Activated naive CD4-positive, alpha-beta T cell treated with Interleukin-2 at 50 U/mL for 16 hours (primary cell): ENCODE data around the gene RPLP2.

ENCODE experiments used
- DNase-seq: peaks from one replicate; pipeline ENCODE4 v3.0.0-alpha.2; 2020

RPLP2 gene

DNA sequence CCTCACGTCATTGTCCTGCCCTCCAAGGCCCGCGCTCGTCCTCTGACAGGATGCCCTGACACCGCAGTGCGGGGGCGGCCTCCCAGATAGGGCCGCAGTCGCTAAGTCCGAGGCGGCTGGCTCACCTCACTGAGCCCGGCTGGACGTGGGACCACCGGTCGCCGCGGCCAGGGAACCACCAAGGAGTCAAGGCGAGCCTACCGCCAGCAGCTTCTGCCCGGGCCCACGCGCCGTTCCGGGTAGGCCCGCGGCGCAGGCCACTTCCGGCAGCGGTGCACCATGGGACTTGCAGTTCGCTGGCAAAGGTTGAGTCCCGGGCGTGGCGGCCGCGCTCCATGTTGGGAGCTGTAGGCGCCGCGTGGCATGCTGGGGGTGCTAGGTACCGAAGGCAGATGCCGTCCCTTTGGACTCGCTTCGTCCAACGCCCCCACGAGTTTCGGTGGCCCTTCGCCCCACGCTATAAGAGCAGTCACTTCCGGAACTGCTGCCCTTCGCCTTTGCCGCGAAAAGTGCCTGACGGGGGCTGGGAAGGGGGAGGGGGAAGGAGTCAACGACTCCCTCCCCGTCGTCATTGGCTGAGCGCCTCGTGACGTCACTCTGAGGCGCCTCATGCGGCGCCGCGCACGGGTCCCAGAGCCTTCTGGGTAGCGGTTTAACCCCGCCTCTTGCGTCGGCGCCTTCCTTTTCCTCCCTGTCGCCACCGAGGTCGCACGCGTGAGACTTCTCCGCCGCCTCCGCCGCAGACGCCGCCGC is at the start of gene RPLP2:
TSS of gene RPLP2 (plus strand) at position 681 of the 753 bp plus-strand sequence. CDS start 268 bp downstream, outside the sequence.
- DNase-seq = peak; percentile 98

DNA sequence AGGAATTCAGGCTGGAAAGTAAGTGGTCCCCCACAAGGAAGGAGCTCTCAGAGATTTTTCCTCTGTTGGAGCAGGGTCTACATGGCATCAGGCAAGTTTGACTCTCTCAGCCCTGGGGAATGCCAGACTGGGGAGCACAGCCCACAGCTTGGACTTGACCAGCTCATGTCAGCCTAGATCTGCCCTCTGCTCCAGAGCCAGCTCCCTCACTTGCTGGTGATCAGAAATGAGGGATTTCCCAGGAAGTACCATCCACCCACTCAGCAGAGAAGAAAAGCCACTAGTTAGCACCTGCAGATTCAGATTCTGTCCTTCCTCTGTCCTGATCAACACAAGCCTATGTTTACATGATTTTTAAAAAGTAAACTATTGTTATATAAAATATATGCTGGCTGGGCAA is 49.5 kb upstream of the RPLP2 start:
- no peak for DNase-seq

DNA sequence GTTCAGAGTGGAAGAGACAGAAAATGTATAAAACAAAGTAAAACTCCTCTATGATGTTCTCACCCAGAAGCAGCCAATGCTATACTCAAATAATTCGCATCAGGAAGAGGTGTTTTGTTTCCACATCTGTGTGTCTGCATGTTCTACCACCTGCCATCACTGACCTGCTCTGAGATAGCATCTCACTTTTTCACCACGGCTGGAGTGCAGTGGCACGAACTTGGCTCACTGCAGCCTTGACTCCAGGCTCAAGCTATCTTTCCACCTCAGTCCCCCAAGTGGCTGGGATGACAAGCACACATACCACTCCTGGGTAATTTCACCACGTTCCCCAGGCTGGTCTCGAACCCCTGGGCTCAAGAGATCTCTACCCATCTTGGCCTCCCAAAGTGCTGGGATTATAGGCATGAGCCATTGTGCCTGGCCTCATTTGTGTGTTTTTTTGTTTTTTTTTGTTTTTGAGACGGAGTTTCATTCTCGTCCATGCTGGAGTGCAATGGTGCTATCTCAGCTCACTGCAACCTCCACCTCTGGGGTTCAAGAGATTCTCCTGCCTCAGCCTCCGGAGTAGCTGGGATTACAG is 48.1 kb upstream of the RPLP2 start:
- DNase-seq = no peak

DNA sequence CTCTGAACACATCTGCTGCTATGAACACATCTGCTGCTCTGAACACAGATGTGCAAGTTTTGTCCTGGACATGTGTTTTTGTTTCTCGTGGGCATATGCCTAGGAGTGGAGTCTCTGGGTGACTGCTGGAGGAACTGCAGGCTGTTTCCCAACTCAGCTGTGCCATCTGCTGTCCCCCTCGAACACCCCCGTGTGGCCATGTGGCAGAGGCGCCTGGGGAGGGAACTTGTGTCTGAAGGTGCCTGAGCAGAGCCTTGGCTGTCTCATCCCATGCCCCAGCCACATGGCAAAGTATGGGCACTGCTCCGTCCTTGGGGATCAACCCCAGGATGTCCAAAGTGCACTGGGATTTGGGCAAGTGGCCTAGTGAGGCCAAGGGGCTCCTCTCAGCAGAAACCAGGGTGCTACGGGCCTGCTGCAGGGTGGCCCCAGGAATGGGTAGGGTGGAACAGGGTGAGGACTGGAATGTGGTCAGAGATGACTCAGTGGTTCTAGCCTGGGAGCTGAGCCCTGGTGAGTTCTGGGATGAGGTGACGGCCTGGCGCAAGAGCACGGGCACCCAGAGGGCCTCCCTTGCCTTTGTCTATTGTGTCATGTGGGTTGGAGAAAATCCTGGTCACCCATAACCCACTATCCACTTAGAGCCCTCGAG is 47.2 kb upstream of the RPLP2 start:
- DNase-seq = peak; percentile 16

DNA sequence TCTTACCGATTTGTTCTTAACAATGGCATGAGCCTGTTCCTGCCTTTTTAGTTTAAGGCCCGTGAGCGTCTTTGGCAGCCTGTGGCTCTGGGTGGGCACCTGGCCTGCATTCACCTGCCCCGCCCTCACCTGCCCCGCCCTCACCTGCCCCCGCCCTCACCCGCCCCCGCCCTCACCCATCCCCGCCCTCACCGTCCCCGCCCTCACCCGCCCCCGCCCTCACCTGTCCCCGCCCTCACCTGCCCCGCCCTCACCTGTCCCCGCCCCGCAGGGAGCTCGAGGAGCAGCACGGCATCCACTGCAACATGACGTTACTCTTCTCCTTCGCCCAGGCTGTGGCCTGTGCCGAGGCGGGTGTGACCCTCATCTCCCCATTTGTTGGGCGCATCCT is 46.7 kb upstream of the RPLP2 start:
- DNase-seq = no peak

DNA sequence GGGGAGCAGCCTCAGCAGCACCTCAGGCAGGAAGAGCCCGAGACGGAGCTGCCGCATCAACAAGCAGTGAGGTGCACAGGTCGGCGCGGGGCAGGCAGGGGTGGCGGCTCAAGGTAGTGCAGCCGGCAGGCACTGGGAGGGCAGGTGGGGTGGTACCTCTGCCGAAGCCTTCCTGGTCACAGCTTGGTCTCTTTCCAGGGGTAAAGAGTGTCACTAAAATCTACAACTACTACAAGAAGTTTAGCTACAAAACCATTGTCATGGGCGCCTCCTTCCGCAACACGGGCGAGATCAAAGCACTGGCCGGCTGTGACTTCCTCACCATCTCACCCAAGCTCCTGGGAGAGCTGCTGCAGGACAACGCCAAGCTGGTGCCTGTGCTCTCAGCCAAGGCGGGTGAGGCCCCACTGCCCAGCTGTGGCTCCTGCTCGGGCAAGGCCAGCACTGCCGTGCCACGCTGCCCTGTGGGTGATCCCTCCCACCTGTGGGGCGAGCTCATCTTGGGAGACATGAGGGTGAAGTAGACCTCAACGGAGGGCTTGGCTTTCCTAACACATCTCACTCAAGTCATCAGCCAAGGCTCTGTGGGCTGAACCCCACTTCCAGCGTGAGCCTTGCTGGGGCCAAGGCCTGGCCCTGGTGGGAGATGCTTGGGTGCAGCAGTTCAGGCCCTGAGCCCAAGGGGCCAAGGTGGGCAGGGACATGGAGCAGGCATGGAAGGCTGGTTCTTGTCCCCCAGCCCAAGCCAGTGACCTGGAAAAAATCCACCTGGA is 46.0 kb upstream of the RPLP2 start:
- no peak for DNase-seq

DNA sequence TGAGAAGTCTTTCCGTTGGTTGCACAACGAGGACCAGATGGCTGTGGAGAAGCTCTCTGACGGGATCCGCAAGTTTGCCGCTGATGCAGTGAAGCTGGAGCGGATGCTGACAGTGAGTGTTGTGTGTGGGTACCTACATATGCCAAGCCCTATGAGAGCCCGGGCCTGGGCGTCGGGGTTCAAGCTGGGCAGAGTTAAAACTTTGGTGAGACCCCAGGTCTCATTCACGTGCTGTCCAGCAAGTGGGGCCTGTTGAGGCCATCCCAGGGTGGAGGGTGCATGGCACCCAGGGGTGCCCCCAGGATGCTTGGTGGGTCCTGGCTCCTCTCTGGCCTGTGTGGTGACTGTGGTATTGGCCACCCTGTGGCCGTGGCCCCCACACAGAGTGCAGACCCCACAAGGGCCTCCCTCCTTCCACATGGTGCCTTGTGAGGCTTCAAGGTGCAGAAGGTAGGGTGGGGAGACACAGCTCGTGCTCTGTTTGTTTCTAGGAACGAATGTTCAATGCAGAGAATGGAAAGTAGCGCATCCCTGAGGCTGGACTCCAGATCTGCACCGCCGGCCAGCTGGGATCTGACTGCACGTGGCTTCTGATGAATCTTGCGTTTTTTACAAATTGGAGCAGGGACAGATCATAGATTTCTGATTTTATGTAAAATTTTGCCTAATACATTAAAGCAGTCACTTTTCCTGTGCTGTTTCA is 45.3 kb upstream of the RPLP2 start:
- no peak for DNase-seq

DNA sequence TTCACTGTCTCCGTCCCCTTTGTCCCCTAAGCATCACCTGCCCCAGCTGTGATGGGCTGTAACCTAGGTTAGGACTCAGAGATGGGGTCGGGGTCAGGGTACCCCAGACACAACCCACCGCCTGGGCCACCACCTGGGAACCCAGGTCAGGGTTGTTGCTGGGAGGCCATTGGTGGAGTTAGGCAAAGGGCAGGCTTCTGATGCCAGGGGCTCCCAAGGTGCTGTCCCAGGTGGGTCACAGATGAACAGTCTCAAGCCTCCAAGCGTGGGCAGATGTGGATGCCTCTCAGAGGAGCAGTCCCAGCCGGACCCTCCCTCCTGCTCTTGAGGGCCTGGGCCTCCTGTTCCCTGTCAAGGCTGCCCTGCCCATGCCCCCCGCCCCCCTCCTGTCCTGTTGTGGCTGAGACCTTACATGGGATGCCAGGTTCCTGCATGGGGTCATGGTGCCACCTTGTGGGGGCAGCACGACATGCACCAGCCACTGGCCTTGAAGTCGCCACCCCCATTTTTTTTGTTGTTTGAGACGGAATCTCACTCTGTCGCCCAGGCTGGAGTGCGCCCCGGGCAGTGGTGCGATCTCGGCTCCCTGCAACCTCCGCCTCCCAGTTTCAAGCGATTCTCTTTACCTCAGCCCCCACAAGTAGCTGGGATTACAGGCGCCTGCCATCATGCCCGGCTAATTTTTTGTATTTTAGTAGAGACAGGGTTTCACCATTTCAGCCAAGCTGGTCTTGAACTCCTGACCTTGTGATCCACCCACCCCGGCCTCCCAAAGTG is 44.6 kb upstream of the RPLP2 start:
- DNase-seq = peak; percentile 63

DNA sequence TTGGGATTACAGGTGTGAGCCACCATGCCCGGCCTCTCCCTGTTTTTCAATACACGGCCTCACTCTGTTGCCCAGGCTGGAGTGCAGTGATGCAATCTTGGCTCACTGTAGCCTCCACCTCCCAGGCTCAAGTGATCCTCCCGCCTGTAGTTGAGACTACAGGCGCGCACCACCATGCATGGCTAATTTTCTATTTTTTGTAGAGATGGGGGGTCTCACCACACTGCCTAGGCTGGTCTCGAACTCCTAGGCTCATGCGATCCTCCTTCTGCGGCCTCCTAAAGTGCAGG is 44.0 kb upstream of the RPLP2 start:
- DNase-seq = no peak

DNA sequence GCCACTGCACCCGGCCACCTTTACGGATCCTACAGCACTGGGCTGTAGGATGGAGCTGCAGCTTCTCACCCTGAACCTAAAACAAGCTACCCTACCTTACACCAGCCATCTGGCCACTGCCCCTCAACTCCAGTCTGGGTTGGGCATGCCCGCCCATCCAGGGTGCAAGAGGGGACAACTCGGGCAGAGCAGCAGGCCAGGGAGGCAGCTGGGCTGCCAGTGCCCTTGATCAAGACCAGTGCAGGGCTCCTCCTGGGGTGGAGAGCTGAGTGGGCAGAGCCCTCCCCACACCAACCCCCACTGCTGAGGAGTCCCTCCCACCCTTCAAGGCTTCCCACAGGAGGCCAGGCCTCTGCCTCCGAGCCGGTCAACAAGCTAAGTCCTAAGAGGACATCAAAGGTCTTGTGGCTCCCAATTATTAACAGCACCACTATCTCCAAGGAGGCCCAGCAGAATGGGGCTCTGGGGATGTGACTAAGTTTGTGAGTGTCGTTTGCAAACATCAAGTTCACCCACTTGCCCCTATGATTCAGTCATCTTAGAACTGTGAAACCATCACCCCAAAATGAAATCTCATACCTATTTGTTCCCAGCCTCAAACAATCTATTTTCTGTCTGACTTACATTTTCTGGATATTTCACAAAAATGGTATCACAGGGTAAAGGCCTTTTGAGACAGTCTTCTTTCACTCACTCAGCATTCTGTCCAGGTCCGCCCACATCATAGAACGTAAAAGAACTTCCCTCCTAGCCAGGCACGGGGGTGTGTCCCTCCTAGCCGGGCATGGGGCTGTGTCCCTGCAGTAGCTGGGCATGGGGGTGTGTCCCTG is 43.4 kb upstream of the RPLP2 start:
- DNase-seq = no peak

DNA sequence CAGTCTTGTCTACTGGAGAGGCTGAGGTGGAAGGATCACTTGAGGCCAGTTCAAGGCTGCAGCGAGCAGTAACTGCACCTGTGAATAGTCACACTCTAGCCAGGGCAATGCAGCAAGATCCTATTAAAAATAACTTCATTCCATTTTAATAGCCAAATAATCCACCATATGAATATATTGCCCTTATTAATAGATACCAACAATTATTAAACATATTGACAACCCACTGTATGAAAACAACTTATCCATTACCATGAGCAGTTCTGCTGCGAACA is 42.9 kb upstream of the RPLP2 start:
- no peak for DNase-seq

DNA sequence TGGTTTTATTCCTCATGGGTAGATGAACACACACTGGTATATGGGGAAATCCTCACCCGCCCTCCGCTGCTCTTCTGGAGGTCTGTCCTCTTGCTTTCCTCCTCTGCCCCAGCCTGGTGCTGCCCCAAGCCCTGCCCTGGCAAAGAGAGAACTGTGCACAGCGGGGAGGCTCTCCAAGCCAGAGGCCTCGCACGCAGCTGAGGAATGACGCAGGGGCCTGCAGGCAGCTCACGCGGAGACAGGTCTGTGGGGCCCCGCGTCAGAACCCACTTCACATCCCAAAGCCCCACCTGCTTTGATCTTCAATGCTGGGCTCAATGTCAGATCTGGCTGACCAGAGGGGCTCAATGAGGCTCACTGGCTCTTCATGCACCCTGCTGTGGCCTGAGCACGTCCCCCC is 42.5 kb upstream of the RPLP2 start:
- DNase-seq = no peak

DNA sequence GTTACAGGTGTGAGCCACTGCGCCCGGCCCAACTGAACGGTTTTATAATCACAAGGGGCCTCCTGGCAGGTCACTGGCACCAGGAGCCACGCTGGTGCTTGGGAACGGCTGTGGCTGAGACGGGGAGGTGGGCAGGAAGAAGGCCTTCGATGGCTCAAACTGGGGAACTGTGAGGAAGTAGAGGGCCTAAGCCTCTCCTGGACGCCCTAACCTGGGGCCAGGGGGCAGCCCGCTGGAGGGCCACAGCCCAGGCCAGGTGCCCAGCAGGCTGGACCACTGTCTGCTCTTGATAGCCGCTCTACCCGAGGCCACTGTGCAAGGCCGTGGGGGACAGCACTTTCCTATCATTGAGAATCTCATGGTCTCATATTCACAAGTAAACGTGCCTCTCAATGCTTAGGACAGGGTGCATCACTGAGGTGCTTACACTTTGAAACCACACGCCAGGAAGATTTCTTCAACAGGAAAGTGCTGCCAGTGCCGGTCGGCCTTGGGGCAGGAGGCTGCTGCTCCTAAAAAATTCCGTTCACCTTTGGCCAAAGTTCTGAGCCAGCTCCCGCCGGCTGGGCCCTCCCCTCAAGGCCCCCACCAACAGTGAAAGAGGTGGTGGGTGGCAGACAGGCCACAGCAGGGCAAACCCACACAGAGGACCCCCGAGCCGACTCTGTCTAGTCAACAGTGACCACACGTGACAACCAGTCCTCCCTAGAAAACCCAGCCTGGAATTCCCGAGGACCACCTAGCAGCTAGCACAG is 39.7 kb upstream of the RPLP2 start:
- no peak for DNase-seq

DNA sequence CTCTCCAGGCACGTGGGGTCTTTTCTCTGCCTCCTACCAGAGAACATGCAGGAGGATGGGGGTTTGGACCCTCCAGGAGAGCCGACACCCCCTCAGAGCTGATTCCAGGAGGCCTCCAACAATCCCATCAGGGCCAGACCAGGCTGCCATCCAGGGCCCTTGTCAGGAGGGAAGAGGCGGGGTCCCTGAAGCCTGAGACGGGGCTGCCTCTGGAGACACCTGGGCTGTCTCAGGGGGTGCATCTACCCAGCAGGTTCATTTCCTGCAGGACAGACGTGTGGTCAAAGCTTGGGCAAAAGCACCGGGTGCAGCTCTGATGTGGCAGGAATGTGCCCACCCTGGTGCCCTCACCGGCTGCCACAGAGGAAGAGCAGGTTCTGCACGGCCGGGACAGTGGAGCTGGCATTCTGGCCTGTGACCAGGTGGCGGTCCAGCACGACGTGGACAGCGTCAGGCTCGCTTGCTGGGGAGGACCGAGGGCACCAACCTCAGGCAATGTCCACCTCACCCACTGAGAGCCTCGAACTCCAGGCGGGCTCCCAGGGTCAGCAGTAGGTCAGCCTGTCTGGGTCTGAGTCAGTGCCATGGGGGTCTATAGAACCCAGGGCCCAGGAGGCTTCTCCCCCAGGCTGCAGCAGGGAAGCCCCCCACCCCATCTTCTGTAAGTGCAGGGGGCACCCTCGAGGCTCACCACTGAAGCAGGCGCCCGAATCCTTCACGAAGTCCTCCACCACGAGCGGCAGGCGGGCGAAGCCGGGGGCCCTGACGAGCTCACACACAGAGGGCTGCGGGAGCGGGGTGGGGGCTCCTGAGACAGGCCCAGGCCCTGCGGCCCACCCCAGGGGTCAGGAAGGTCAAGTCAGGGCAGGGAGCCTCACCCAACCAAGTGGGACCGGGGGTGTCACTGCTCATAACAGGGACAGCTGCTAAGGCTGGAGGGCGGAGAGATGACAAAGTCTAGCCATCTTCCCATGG is 38.8 kb upstream of the RPLP2 start:
- no peak for DNase-seq

DNA sequence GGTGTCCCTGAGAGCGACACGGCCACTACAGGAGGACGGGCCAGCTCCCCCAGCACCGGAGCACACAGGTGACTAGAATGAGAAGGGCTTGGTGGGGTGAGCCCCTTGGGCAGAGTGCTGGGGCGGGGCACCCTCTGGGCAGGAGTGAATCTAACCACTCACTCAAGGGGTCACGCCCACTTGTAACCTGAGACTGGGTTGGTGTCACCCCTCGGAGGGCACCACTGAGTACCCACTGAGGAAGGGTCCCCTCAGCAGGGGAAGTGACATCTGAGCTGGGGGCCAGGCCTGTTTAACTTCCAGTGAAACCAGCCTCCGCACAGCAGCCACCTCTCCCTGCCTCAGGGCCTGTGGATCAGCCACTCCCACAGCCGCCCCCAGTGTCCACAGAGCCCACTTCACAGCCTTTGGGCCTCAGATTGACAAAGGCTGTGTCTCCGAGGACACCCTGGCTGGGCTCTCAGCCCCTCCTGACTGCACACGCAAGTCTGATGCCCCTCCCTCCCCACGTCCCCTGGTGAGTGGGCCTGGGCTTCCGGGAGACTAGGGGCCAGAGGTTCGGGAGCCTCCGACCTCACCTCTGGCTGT is 38.1 kb upstream of the RPLP2 start:
- DNase-seq = no peak

DNA sequence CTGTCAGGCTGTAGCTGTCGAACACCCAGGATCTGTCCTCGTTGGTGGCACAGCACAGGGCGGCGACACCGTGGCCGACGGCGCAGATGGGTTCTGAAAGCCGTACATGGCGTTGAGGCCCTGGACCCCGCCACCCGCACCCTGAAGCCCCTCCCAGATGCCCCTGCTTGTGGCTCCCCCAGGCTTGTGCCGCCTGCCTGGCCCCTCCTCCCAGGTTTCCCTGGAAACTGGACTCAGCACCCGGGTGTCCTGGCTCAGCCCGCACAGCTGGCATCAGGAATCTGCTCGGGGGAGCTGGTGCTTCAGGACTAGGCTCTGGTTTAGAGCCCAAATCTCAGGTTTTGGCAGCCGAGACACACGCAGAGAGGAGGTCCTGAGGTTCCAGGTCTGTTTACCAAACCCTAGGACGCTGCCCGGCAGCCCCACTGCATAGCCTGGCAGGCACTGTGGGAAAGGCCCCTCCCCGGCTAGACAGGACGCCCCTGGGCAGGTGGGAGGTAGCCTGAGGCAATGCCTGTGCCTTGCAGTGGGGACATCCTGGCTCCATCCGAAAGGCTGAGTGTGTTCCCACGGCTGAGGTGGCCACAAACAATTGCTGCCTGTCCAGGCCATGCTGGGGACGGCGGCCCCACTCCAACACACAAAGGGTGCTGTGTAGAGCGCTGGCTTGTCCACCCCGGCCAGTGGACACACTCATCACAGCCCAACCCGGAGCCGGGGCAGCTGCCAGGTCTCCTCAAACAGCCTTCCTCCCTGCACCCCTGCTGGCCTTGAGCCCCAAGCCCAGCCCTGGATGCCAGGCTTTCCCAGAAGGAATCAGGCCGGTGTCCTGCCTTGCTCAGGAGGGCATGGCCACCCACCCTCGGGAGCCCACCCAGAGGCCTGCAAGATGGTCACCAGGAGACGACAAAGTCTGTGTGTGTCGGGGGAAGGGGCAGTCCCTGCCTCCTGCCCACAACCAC is 37.1 kb upstream of the RPLP2 start:
- DNase-seq = no peak

DNA sequence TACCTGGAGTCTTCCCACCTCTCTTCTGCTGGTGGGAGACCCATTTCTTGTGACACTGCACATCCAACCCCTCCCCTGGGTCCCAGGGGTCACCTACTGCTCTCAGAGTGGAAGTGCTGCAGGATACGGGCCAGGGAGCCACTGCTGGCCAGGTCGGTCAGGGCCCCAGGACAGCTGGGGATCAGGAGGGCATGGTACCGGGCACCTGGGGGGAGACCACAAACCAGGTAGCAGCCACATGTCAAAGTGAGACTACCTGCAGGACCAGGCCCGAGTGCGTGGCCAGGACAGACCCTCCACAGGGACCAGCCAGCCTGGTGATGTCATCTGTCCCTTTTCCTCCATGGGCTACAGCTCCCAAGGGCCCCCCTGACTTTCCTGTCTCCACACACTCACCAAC is 36.3 kb upstream of the RPLP2 start:
- no peak for DNase-seq

DNA sequence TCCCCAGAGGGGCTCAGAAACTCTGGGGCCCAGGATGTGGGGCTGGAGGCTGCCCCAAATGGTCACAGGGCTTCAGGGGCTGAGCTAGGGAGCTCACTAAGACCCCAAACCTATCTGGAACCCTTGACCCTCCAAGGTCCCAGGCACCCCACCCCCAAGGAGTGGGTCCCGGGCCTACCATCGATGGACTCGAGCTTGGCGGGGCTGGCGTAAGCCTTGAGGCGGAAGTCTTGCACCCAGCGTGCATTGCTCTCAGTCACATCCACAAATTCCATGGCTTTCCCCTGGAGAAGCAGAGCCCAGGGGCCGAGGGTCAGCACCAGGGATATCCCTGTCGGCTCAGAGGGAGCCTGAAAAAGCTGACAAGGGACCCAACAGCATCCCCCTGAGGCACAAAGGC is 35.9 kb upstream of the RPLP2 start:
- no peak for DNase-seq
